Middle frontal gyrus (tissue), 1 donor: ENCODE measurements around the gene SF3B1.
"Not testable (repeated sequence)": the region's sequence is repeated elsewhere in the genome, so short reads cannot be mapped to it uniquely, and the experiment has no call there.

Experiments
- DNase-seq: peaks from one replicate; pipeline ENCODE4 v3.0.0-alpha.2; 2015; ENCODE audit warnings: low spot score; ENCODE audit errors: extremely low spot score

The SF3B1 gene

GRCh38 chr2:197437380-197437779 lies 2.6 kb upstream of the SF3B1 start:
- no peak for DNase-seq

DNA sequence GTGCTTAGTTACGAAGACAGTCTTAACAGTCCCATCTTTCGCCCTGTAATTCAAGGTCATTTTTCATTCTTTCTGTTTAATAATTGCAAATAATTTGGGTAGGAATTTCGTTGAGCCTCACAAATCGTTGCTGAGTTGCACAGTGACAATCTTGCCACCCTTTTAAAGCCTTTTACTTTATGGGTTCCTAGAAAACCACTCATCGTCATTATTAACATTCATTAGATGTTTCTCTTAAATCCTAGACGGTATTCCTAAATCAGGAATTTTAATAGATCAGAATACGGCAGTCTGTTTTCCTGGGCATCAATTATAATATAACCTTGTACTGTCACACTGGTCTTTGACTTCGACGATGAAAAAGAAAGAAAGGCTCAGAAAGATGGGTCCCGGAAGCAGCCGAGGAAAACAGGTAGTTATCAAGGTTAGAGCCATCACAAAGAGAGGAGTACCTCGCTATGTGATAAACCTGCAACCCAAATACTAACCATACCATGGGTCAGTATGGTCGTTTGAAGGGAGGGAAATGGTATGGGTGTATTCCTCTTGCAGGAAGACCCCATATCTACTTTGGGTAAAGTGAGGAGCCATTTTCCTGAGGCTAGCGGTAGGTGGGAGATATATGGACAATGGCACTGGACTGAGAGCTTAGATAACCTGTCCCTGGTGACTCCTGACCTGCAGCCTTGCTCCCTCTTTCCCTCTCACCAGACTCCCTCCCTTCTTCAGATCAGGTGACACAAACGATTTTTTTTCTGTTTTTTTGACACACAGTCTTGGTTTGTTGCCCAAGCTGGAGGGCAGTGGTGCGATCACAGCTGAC lies 981 bp upstream of the SF3B1 start:
- DNase-seq: no peak

DNA sequence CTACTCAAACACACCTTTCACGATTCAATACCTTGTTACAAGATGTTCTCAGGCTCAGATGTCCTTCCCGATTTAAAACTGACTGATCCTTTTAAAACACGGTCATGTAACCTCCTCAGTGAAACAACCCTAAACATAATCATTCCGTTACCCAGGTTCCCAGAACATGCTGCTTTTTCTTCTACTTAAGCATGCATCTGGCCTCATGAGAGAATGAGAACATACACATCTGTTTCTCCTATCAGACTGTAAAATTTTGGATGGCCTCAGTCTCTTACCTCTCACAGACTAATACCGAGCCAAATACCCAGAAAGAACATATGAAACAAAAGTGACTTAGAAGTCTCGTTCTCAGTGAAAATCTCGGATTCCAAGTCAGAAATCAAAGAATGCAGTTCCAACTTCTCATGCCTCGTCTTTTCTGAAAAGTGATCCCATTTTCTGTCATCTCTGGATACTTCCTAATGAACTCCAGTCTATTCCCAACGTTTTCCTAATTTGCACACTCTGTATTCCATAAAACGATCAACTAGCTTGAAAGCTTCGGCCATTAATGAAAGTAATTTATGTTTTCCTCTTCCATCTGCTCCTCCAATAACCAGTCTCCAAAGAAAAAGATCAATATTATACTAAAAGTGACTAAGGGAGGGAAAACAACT lies 919 bp downstream of the SF3B1 start:
- no peak for DNase-seq

DNA sequence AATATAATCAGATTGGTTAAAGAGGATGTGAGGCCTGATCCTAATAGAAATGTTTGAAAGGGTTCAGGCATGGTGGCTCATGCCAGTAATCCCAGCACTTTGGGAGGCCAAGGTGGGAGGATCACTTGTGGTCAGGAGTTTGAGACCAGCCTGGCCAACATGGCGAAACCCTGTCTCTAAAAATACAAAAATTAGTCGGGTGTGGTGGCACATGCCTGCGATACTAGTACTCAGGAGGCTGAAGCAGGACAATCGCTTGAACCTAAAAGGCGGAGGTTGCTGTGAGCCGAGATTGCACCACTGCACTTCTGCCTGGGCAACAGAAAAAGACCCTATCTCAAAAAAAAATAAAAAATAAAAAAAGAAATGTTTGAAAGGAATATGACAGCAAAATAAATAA lies 2.3 kb downstream of the SF3B1 start:
- not testable (repeated sequence) for DNase-seq

DNA sequence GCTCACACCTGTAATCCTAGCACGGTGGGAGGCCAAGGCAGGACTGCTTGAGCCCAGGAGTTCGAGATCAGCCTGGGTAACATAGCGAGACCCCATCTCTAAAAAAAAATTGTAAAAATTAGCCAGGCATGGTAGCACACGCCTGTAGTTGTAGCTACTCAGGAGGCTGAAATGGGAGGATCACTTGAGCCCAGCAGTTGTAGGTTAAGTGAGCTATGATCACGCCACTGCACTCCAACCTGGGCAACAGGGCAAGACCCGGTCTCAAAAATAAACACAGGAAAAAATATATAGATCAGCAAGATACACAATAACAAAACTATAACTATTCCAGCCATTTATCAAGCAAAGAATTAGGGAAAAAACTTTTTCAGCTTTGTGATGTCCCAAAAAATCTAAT lies 3.0 kb downstream of the SF3B1 start:
- DNase-seq: no peak

DNA sequence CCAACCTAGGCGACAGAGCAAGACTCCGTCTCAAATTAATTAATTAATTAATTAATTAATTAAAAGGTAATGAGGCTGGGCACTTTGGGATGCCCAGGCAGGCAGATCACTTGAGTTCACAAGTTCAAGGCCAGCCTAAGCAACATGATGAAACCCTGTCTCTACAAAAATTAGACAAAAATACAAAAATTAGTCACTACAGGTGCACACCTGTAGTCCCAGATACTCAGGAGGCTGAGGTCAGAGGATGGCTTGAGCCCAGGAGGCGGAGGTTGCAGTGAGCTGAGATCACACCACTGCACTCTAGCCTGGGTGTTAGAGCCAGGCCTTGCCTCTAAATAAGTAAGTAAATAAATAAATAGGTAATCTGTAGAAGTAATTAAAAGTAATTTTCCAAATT lies 6.8 kb downstream of the SF3B1 start:
- no peak for DNase-seq

DNA sequence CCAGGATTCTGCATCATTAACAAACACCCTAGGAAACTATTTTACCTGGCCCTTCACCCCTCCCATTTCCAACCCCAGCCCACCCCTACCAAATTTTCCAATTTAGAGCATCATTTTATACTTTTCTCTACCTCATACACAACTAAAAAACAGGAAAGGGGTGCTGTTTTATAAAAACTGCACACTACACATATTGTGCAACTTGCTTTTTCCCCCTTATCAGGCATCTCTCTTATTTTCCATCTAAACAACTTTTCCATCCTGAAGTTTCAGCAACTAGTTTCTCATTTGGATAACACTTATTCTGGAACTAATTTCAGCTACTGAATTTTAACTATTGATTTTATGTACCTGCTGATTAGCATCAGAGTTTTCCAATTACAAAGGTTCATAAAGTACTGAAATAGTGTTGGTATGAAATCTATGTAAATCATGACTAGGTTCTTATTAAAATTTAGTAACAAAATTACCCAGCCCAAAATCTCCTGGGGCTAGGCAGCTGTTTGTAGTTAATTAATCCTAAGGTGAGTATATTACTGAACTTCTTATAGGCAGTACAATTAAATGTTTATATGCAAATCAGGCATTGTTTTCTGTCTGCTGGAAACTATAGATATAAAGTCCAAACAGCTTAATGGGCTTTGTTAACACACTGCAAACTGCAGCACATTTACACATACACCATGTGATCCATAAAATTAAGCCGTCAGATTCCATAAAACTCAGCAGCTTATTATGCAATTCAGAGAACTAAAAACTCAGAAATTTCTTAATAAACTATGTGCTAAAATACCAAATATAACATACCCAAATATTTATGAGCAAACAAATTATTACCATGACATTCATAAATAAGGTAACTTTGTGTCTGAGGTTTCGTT lies 7.9 kb downstream of the SF3B1 start:
- no peak for DNase-seq

DNA sequence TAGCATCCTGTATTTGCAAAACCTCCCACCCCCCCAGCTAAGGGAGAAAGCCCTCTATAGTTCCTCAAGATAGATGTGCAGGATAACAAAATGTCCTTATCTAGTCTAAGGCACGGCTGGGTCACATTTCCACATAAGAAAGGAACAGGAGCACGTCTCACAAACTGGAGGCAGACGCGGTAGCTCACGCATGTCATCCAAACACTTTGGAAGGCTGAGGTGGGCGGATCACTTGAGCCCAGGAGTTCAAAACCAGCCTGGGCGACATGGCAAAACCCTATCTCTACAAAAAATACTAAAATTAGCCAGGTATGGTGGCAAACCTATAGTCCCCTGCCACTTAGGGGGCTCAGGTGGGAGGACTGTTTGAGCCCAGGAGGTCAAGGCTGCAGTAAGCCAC lies 9.3 kb downstream of the SF3B1 start:
- no peak for DNase-seq

DNA sequence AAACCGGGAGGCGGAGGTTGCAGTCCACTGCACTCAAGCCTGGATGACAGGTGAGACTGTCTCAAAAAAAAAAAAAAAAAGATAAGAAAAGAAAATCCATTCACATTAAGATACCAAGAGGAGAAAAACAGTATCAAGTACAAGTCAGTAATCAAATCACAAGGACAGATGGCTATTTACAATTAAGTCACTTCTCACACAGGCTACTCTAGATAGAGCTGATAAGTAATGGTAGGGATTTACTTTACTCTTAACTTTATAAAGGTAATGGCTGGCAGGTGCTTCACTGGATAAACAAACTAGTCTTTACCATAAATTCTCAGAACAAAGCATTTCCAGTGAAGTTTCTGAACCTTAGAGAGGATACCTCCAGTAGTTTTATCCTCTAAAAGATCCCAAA lies 11.5 kb downstream of the SF3B1 start:
- DNase-seq: no peak

DNA sequence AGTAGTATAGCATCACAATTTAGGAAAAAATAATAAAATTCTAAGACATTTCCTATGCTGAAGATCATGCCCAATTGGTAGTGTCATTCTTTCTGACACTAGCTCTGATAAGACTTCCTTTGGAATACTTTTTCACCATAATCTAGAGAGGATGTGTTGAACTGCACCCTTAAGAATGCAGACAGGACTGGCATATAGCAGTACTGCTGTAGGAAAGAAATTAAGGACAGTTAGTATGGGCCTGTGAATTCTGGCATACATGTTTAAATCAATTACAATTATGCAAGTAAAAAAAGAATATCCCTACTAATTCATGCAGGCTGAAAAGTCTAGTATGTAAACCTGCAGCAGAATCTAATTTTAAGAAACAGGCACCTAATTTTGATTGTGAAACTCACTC lies 15.4 kb downstream of the SF3B1 start:
- no peak for DNase-seq

DNA sequence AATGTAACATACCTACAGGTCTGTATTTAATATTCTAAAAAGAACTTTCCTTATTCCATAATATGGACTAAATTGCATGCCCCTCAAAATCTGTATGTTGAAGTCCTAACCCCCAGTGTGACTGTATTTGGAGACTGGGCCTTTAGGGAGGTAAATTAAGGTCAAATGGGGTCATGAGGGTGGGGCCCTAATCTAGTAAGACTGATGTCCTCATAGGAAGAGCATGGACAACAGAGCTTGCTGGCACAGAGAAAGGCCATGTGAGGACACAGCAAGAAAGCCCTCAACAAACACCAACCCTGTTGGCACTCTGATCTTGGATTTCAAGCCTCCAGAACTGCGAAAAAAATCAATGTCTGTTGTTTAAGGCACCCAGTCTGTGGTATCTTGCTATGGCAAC lies 18.6 kb downstream of the SF3B1 start:
- no peak for DNase-seq

DNA sequence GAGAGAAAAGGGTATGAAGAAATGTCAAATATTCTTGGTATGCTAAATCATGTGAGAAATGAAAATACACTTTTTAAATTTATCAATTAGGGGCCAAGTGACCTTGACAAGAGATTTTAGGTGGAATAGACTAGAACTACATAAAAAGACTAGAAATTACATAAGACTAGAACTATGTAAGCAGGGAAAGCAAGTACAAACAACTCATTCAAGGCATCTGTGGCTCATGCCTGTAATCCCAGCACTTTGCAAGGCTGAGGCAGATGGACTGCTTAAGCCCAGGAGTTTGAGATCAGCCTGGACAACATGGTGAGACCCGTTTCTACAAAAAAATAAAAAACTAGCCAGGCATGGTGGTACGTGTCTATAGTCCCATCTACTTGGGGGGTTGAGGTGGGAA lies 20.3 kb downstream of the SF3B1 start:
- no peak for DNase-seq

DNA sequence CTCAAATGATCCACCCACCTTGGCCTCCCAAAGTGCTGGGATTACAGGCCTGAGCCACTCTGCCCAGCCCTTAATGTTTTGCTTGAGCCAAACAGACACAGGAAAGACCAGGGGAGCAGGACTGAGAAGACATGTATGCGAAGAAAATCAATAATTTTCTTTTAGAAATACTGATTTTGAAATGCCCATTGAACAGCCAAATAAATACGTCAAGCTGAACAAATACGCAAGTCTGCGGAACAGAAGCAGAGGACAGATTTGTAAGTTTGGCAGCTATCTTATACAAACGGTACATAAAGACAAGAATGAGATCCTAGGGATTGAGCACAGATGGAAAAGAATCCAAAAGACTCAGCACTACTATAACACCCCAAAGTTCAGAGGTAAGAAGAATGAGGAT lies 20.8 kb downstream of the SF3B1 start:
- no peak for DNase-seq

- no peak for DNase-seq
Measured at GRCh38 chr2:197405582-197405981, 29.2 kb downstream of the SF3B1 start.

DNA sequence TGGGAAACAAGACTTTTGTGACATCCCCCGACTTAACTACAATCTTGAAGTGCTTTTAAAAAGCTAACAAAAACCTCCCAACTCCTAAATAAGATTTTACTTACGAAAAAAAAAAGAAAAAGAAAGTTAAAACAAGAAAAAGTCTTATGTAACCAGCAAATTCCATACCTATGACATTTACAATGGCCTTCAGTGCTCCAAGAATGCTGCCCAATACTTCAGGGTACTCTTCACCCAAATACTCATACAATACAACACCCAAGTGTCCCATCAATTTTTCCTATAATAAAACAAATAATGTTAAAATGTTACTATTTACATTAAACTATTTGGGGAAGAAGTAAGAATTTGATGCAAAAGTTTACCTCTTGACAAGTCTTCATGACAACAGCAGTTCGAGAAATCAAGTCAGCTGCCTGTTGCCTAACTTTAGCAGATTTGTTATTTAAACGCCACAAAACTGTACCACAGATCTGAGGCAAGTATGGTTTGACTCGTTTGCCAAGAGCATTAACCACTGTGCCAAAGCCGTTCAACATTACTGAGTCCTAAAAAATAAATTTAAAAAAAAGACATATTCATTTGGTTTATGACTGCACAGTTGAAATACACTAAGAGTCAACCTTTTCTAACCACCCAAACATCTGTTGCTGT lies 34.8 kb downstream of the SF3B1 start:
- DNase-seq: no peak

GRCh38 chr2:197398913-197399312 lies 35.9 kb downstream of the SF3B1 start:
- no peak for DNase-seq

DNA sequence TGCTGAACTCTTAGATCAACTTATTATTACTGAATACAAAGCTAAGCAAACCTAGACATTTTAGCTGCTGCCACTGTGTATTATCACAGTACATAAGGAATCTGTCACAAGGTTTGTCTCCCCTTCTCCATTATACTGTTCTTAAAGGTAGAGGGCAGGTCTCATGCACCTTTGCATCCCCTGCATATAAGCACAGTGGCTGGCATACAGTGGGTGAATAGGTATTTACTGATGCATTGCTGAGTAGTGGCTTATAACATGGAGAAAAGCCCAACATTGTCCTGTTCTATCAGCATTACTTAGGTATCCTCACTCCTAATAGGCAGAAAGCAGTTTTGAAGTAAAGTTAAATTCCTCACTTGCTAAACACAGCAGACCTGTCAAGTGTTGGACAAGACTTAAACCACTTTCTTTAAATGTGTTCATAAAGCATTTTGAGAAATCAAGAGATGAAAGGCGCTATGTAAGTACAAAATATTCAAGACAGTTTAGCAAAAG lies 43.6 kb downstream of the SF3B1 start:
- no peak for DNase-seq

DNA sequence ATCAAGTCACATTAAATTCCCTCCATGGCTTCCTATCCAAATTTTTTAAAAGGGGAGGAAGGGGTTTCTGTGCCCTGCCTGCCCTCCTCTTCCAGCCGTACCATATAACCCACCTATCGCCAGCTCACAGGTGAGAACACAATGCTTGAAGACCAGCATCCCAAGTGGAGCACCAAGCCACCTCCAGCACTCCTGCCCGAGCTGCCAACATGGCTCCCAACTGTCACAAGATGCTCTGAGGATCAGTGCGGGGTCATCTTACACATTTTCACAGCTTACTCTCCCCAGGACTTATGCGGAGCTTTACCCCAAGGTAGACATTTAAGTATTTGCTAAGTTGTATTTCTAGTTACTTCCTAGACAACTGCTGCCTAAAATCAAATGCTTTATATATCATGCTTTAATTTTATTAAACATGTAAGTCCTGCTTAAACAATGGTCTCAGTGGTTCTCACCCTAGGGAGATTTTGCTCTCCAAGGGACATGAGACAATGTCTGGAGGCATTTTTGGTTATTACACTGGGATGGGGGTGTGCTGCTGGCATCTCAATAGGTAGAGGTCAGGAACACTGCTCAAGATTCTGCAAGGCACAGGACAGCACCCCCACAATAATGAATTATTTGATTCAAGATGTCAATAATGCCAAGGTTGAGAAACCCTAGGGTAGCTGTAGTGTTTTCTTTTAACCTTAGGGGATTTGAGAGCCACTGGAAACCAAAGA lies 45.8 kb downstream of the SF3B1 start:
- no peak for DNase-seq

GRCh38 chr2:197387179-197387578 lies 47.6 kb downstream of the SF3B1 start:
- no peak for DNase-seq

- no peak for DNase-seq
Measured at GRCh38 chr2:197386242-197386641, 48.6 kb downstream of the SF3B1 start.

DNA sequence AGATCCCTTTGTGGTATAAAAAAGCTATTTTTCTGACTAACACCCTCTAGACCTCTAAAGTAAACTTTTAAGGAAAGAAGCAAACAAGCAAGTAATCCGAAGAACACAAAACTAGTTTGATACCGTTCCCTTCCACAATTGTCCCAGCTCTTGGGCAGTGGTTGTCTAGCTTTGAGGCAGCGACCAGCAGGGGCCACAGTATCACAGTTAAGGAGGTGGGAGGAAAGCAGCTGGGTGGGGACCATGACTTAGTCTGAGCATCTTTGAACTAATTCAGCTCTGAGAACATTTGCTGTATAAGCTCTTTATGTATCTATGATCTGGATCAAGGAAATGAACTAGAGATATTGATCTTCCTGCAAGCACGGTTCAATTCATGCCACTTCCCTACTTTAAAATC lies 51.0 kb downstream of the SF3B1 start:
- no peak for DNase-seq
